Measurements from ENCODE around the gene ZMYM5. TPM values are rescaled to one million over a fixed set of nuclear protein-coding genes. Genes with fewer than 3 reads are reported as not detected.
"Not testable (repeated sequence)": the region's sequence is repeated elsewhere in the genome, so short reads cannot be mapped to it uniquely, and the experiment has no call there.

Gene ZMYM5
- total RNA-seq, 2 donors from 2014 or later = 6.4 to 13.8 TPM

- no peaks in the 10 kb centered on the region for H3K27me3 ChIP-seq
- no peaks in the 10 kb centered on the region for H3K9me3 ChIP-seq
- no peaks in the 10 kb centered on the region for H3K4me1 ChIP-seq
- DNase-seq = peak; percentile 51
- intact Hi-C loops (cut with DNase I) = loop anchor here (5.0 to 10.0 kb wide), 2 partner anchors 78 to 95 kb away; partner anchors contain the start of genes PSPC1 and ZMYM2
- peak overlapping the region; percentile 100 for H3K27ac ChIP-seq
- no peaks in the 10 kb centered on the region for H3K36me3 ChIP-seq
- H3K9ac ChIP-seq (ENCODE audit: low read depth in 2 of 2, low read length in 2 of 2) = peak overlapping the region; percentile 94
- peak overlapping the region; percentile 53 for H3K4me3 ChIP-seq
- TF ChIP-seq CTCF (IDR thresholded peaks at IDR 0.05) = no peak
These were observed 752 bp downstream of the ZMYM5 start for GRCh38 chr13:19862481-19863313.

GRCh38 chr13:19861762-19862161 lies 1.7 kb downstream of the ZMYM5 start:
- peak overlapping the region in 1 of 2 donors; percentile 94 for H3K9ac ChIP-seq (ENCODE audit: low read depth in 2 of 2, low read length in 2 of 2)
- intact Hi-C loops (cut with DNase I) = loop anchor here (5.0 to 10.0 kb wide), 2 partner anchors 77 to 96 kb away; partner anchors contain the start of genes PSPC1 and ZMYM2
- DNase-seq = no peak

GRCh38 chr13:19860884-19861655 lies 2.4 kb downstream of the ZMYM5 start:
- H3K9ac ChIP-seq (ENCODE audit: low read depth in 2 of 2, low read length in 2 of 2) = no peak overlapping the region
- TF ChIP-seq CTCF (IDR thresholded peaks at IDR 0.05) = no peak
- no peaks in the 10 kb centered on the region for H3K27me3 ChIP-seq
- no peaks in the 10 kb centered on the region for H3K4me1 ChIP-seq
- no peaks in the 10 kb centered on the region for H3K9me3 ChIP-seq
- H3K27ac ChIP-seq = no peak overlapping the region
- H3K36me3 ChIP-seq = no peaks in the 10 kb centered on the region
- intact Hi-C loops (cut with DNase I) = loop anchor here (5.0 to 10.0 kb wide), 2 partner anchors 76 to 96 kb away; partner anchors contain the start of genes PSPC1 and ZMYM2
- H3K4me3 ChIP-seq = no peak overlapping the region
- no peak for DNase-seq

More at GRCh38 chr13:19861762-19862161, 1.7 kb downstream of the ZMYM5 start:
- no peak for TF ChIP-seq CTCF (IDR thresholded peaks at IDR 0.05)
- peak overlapping the region; percentile 53 for H3K4me3 ChIP-seq
- H3K27me3 ChIP-seq = no peaks in the 10 kb centered on the region
- H3K9me3 ChIP-seq = no peaks in the 10 kb centered on the region
- H3K36me3 ChIP-seq = no peaks in the 10 kb centered on the region
- H3K27ac ChIP-seq = peak overlapping the region; percentile 100
- H3K4me1 ChIP-seq = no peaks in the 10 kb centered on the region

- intact Hi-C loops (cut with DNase I); H3K9ac ChIP-seq (ENCODE audit: low read depth in 2 of 2, low read length in 2 of 2); H3K27me3 ChIP-seq; DNase-seq; H3K27ac ChIP-seq; H3K9me3 ChIP-seq; H3K4me1 ChIP-seq; H3K36me3 ChIP-seq; H3K4me3 ChIP-seq: not testable (repeated sequence)
These were observed 5.8 kb downstream of the ZMYM5 start for GRCh38 chr13:19857637-19858036.

GRCh38 chr13:19852766-19853165 lies 10.7 kb downstream of the ZMYM5 start:
- DNase-seq = no peak
- Histone ChIP-seq H3K27me3 (no peaks in the 10 kb centered on the region), H3K27ac (no peak overlapping the region), H3K4me1 (no peaks in the 10 kb centered on the region), H3K36me3 (peaks cover 6% of the 10 kb centered on the region), H3K9ac (ENCODE audit: low read depth in 2 of 2, low read length in 2 of 2) (no peak overlapping the region), H3K4me3 (no peak overlapping the region), H3K9me3 (no peaks in the 10 kb centered on the region)
- intact Hi-C loops (cut with DNase I) = no loop called here
- no peak for TF ChIP-seq CTCF (IDR thresholded peaks at IDR 0.05)
